Panc1 (cell line): ENCODE data around the gene ADAMTS14.

ENCODE experiments used
- POLR2AphosphoS5 ChIP-seq: IDR thresholded peaks from 2 replicates; pipeline ENCODE4 v1.6.1; 2012; ENCODE audit warnings: mild to moderate bottlenecking, low read depth, low read length, moderate library complexity
- TCF7L2 ChIP-seq: IDR thresholded peaks from 2 replicates; pipeline ENCODE4 v1.6.1; 2011; ENCODE audit warnings: mild to moderate bottlenecking, low read depth, low read length, inconsistent platforms
- TF ChIP-seq, protein P1 (sequence below): fragments of 450-650 bp; IDR thresholded peaks from 2 replicates; pipeline ENCODE4 v1.5.1; 2017; ENCODE audit warnings: mild to moderate bottlenecking

DNA sequence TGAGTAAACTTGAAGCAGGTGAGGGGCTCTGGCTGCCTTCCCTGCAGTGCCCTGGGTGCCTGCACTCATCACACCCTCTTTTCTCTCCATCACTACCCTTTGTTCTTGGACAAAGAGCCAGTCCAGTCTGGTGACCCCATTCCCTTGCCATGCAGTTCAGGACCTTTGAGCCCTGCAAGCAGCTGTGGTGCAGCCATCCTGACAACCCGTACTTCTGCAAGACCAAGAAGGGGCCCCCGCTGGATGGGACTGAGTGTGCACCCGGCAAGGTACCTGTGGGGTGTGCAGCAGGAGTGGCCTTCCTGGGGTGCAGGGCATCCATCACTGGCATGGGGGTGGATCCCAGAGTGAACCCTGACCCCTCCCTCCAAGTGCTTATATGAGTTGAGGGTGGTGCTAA, 64.2 kb downstream of the ADAMTS14 start:
- TF ChIP-seq, protein P1, sequence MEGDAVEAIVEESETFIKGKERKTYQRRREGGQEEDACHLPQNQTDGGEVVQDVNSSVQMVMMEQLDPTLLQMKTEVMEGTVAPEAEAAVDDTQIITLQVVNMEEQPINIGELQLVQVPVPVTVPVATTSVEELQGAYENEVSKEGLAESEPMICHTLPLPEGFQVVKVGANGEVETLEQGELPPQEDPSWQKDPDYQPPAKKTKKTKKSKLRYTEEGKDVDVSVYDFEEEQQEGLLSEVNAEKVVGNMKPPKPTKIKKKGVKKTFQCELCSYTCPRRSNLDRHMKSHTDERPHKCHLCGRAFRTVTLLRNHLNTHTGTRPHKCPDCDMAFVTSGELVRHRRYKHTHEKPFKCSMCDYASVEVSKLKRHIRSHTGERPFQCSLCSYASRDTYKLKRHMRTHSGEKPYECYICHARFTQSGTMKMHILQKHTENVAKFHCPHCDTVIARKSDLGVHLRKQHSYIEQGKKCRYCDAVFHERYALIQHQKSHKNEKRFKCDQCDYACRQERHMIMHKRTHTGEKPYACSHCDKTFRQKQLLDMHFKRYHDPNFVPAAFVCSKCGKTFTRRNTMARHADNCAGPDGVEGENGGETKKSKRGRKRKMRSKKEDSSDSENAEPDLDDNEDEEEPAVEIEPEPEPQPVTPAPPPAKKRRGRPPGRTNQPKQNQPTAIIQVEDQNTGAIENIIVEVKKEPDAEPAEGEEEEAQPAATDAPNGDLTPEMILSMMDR = no peak
- TF ChIP-seq POLR2AphosphoS5 (no peak), TCF7L2 (no peak)
